Ishikawa (cell line): ENCODE measurements around the gene SP7.
A peak's percentile ranks its signal among the peaks of the same experiment; 100 is the strongest.

ENCODE experiments used
- CEBPB ChIP-seq: IDR thresholded peaks from 2 replicates; pipeline ENCODE4 v1.6.1; 2012
- CREB1 ChIP-seq: IDR thresholded peaks from 2 replicates; pipeline ENCODE4 v1.6.1; 2012; ENCODE audit warnings: low read depth
- EGR1 ChIP-seq: IDR thresholded peaks from 2 replicates; pipeline ENCODE4 v1.6.1; 2012
- EP300 ChIP-seq: IDR thresholded peaks from 2 replicates; pipeline ENCODE4 v1.6.1; 2012; ENCODE audit warnings: borderline replicate concordance
- FOXM1 ChIP-seq: IDR thresholded peaks from 2 replicates; pipeline ENCODE4 v1.6.1; 2012; ENCODE audit warnings: low read depth, borderline replicate concordance
- MAX ChIP-seq: IDR thresholded peaks from 2 replicates; pipeline ENCODE4 v1.6.1; 2012
- NFIC ChIP-seq: IDR thresholded peaks from 2 replicates; pipeline ENCODE4 v1.6.1; 2012
- RAD21 ChIP-seq: IDR thresholded peaks from 2 replicates; pipeline ENCODE4 v1.6.1; 2012; ENCODE audit warnings: low read depth
- REST ChIP-seq: IDR thresholded peaks from 2 replicates; pipeline ENCODE4 v1.6.1; 2012; ENCODE audit warnings: low read depth, mild to moderate bottlenecking
- TAF1 ChIP-seq: IDR thresholded peaks from 2 replicates; pipeline ENCODE4 v1.6.1; 2012; ENCODE audit warnings: low read depth, mild to moderate bottlenecking
- TCF12 ChIP-seq: IDR thresholded peaks from 2 replicates; pipeline ENCODE4 v1.6.1; 2012; ENCODE audit warnings: low read depth
- TEAD4 ChIP-seq: IDR thresholded peaks from 2 replicates; pipeline ENCODE4 v1.6.1; 2012
- YY1 ChIP-seq: IDR thresholded peaks from 2 replicates; pipeline ENCODE4 v1.6.1; 2012; ENCODE audit warnings: low read depth
- ZBTB7A ChIP-seq: IDR thresholded peaks from 2 replicates; pipeline ENCODE4 v1.6.1; 2012; ENCODE audit warnings: low read depth
- TF ChIP-seq, protein P1 (sequence below): IDR thresholded peaks from 2 replicates; pipeline ENCODE4 v1.6.1; 2012

SP7 gene

DNA sequence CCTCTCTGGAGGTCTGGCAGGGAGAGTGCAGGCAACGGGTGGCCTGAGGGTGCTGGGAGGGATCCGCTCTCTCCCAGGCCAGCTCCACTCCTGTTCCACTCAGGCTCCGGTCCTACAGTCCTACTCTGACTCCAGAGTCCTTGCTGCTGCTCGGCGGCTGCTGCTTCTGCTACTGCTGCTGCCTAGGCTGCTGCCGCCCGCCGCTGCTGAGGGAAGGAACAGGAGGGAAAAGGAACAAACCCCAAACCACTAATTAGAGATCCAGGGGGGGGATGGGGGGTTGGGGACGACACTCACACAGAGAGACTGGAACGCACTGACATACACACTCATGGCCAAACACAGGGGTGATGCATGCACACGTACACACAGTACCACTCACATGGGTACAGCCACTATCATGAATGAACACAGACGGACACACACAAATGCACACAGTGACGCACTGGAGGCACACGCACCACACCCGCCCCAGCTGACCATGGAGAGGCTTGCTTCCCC is at the start of gene SP7:
Gene SP7 (minus strand): TSS at position 174 of the 501 bp plus-strand sequence. CDS start 708 bp downstream, outside the sequence.
- no peak for TF ChIP-seq CEBPB

GRCh38 chr12:53383258-53383657 is 47.1 kb upstream of the SP7 start:
- TF ChIP-seq TEAD4, result no peak

- TF ChIP-seq RAD21, result peak; percentile 72
- no peak for TF ChIP-seq REST
Observed at GRCh38 chr12:53381731-53382630, 45.8 kb upstream of the SP7 start.

GRCh38 chr12:53380794-53381730 is 44.9 kb upstream of the SP7 start:
- TF ChIP-seq FOXM1, result no peak
- TF ChIP-seq TEAD4, result no peak
- no peak for TF ChIP-seq TCF12
- TF ChIP-seq, protein P1, sequence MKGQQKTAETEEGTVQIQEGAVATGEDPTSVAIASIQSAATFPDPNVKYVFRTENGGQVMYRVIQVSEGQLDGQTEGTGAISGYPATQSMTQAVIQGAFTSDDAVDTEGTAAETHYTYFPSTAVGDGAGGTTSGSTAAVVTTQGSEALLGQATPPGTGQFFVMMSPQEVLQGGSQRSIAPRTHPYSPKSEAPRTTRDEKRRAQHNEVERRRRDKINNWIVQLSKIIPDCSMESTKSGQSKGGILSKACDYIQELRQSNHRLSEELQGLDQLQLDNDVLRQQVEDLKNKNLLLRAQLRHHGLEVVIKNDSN, result no peak
- no peak for TF ChIP-seq CEBPB
- no peak for TF ChIP-seq MAX
- TF ChIP-seq YY1, result no peak
- no peak for TF ChIP-seq ZBTB7A
- no peak for TF ChIP-seq EP300
- no peak for TF ChIP-seq EGR1
- no peak for TF ChIP-seq CREB1
- TF ChIP-seq NFIC, result no peak
- no peak for TF ChIP-seq TAF1
- no peak for TF ChIP-seq RAD21
- TF ChIP-seq REST, result no peak

DNA sequence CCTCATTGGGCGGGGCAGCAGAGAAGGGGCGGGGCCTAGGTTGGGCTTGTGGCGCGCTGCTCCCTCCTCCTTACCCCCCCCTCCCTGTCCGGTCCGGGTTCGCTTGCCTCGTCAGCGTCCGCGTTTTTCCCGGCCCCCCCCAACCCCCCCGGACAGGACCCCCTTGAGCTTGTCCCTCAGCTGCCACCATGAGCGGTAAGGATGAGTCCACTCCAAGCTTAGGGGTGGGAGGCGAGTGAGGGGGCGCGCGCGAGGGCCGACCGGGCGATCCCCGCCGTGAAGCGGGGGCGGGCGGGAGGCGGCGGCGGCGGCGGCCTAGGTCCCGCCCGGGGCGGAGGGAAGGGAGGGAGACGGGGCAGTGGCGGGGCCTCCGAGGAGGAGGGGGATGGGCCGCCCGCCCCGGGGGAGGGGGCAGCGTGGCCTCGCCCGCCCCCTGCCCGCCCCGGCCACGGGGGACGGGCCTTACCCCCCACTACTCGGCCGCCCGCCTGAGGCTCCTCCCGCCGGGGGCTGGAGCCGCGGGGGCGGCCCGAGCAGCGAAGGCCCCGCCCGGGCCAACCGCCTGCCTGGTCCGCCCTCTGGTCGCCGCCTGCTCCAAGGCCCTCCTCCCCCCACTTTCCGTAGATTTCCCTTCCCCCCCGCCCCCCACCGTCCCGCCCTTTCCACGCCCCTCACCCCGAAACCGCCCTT is 44.1 kb upstream of the SP7 start, which contains the start of gene SP1:
Gene SP1 (plus strand): TSS at position 73 of the 690 bp plus-strand sequence. CDS start 116 bp downstream, at position 189.
- TF ChIP-seq TAF1 (peak; percentile 49; the same call in 1 of the 2 replicates), TCF12 (no peak; the same call in 1 of the 2 replicates), CEBPB (no peak), RAD21 (no peak; the same call in 1 of the 2 replicates), EGR1 (peak; percentile 95), CREB1 (no peak), YY1 (0 out of 2 replicates have a peak, but pooled peaks have one; percentile 19), EP300 (peak; percentile 26; the same call in 1 of the 2 replicates), MAX (peak; percentile 23), FOXM1 (no peak), ZBTB7A (no peak; the same call in none of the 2 replicates), REST (no peak), TEAD4 (0 out of 2 replicates have a peak, but pooled peaks have one; percentile 27), NFIC (no peak)
- TF ChIP-seq, protein P1, result no peak
